ENCODE data around the gene HMGCL.
"Not testable (repeated sequence)": the region's sequence is repeated elsewhere in the genome, so short reads cannot be mapped to it uniquely, and the experiment has no call there.

The HMGCL gene

DNA sequence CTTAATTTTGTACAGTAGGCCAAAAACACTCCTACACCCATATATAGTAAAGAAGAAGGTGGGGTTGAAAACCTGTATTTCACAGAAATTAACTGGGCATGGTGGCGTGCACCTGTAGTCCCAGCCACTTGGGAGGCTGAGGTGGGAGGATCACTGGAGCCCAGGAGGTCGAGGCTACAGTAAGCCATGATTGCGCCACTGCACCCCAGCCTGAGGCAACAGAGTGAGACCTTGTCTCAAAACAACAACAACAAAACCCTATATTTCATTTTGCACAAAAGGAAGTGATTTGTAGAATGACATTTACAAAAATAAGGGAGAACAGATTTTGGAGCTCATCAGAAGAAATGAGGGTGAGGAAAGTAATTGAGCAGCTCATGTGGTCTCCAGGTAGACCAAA, 36.5 kb downstream of the HMGCL start:
- Mint-ChIP-seq H3K27ac (peak overlapping the region in 1 of 3 experiments; percentile 3), H3K27me3 (ENCODE audit: low read depth) (no peaks in the 10 kb centered on the region), H3K4me3 (peak overlapping the region; percentile 45 to 68 (median 45)), H3K9me3 (no peaks in the 10 kb centered on the region), H3K4me1 (peaks cover 17% of the 10 kb centered on the region), H3K36me3 (ENCODE audit: low read depth) (peaks cover 38% of the 10 kb centered on the region)
- TF ChIP-seq, protein P1, sequence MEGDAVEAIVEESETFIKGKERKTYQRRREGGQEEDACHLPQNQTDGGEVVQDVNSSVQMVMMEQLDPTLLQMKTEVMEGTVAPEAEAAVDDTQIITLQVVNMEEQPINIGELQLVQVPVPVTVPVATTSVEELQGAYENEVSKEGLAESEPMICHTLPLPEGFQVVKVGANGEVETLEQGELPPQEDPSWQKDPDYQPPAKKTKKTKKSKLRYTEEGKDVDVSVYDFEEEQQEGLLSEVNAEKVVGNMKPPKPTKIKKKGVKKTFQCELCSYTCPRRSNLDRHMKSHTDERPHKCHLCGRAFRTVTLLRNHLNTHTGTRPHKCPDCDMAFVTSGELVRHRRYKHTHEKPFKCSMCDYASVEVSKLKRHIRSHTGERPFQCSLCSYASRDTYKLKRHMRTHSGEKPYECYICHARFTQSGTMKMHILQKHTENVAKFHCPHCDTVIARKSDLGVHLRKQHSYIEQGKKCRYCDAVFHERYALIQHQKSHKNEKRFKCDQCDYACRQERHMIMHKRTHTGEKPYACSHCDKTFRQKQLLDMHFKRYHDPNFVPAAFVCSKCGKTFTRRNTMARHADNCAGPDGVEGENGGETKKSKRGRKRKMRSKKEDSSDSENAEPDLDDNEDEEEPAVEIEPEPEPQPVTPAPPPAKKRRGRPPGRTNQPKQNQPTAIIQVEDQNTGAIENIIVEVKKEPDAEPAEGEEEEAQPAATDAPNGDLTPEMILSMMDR (IDR thresholded peaks at IDR 0.05; ENCODE audit: unreplicated experiment in 3 of 3): no peak

DNA sequence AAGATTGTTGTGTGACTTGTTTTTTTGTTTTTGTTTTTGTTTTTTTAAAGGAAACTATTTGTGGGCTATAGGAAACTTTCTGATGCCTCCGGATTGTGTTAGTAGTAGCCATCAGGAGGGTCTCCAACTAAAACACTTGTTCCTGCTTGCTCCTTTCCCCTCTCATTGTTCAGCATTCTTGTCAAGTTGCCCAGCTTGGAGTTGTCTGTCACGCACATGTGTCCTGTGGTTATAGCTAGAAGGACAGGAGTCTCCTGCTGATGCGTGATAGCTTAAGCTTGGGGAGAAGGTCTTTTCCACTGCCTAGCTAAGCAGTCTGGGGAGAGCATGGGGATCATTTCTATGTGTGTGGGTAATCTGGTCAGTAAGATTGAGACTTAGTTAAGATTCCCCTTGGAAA, 37.5 kb downstream of the HMGCL start:
- peak overlapping the region in 1 of 3 experiments; percentile 48 for H3K4me3 Mint-ChIP-seq
- TF ChIP-seq, protein P1 (IDR thresholded peaks at IDR 0.05; ENCODE audit: unreplicated experiment in 3 of 3): no peak
- H3K4me1 Mint-ChIP-seq: peaks cover 17% of the 10 kb centered on the region
- no peaks in the 10 kb centered on the region for H3K9me3 Mint-ChIP-seq
- H3K36me3 Mint-ChIP-seq (ENCODE audit: low read depth): peaks cover 38% of the 10 kb centered on the region
- no peaks in the 10 kb centered on the region for H3K27me3 Mint-ChIP-seq (ENCODE audit: low read depth)
- H3K27ac Mint-ChIP-seq: no peak overlapping the region

DNA sequence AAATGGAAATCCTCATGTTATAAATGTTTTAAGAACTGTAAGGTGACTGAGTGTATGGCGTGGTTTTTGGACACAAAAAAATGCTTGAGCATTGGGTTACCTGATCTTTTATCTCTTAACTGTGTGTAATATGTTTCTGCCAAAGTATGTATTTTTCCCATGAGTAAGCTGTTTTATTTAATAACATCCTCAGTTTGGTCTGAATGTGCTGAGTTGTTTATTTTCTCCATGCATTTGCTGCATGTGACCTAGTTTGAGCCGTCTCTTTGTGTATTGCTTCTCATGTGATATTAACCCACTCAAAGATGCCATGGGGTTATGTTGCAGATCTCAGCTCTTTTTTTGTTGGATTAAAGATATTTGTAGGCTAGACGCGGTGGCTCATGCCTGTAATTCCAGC, 40.4 kb downstream of the HMGCL start:
- Mint-ChIP-seq H3K36me3 (ENCODE audit: low read depth) (peaks cover 50% of the 10 kb centered on the region), H3K4me1 (peaks cover 5% of the 10 kb centered on the region), H3K9me3 (no peaks in the 10 kb centered on the region), H3K4me3 (no peak overlapping the region), H3K27me3 (ENCODE audit: low read depth) (no peaks in the 10 kb centered on the region), H3K27ac (peak overlapping the region in 1 of 3 experiments; percentile 47)
- TF ChIP-seq, protein P1 (IDR thresholded peaks at IDR 0.05; ENCODE audit: unreplicated experiment in 3 of 3): no peak

DNA sequence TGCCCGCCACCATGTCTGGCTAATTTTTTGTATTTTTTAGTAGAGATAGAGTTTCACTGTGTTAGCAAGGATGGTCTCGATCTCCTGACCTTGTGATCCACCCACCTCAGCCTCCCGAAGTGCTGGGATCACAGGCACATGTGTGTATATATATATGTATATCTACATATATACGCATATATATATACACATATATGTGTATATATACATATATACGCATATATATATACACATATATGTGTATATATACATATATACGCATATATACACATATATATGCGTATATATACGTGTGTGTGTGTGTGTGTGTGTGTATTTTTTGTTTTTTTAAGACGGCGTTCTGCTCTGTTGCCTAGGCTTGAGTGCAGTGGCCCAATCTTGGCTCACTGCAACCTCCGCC, 42.1 kb downstream of the HMGCL start:
- not testable (repeated sequence) for H3K27ac Mint-ChIP-seq; H3K27me3 Mint-ChIP-seq (ENCODE audit: low read depth); H3K9me3 Mint-ChIP-seq
- peaks cover 13% of the 10 kb centered on the region for H3K4me1 Mint-ChIP-seq
- peak overlapping the region in 1 of 3 experiments; percentile 41 for H3K4me3 Mint-ChIP-seq
- peaks cover 49% of the 10 kb centered on the region for H3K36me3 Mint-ChIP-seq (ENCODE audit: low read depth)

DNA sequence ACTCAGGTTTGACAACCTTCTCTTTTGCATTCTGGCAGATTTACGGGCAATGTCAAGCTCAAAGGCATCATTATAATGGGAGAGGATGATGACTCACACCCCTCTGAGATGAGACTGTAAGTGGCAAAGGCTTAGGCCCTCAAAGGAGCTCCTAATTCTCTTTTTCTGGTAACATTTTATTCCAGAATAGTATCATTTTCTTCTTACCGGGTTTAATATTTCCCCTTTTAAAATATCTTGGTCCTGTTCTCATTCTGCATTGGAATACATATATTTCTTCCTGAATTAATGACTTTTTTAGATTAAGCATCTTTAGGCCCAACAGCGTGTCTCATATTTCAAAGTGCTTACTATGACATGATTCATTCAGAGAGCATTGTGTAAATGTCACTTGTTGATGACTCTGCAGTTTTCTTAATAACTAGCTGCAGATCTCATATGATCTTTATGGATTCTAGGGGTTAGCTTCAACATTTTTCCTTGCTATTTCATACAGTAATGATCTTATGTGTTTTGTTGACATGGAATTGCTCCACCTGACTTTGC, 45.3 kb downstream of the HMGCL start:
- Mint-ChIP-seq H3K4me1 (peaks cover 18% of the 10 kb centered on the region), H3K36me3 (ENCODE audit: low read depth) (peaks cover 18% of the 10 kb centered on the region), H3K27me3 (ENCODE audit: low read depth) (no peaks in the 10 kb centered on the region), H3K4me3 (peak overlapping the region; percentile 83 to 87 (median 86)), H3K9me3 (no peaks in the 10 kb centered on the region), H3K27ac (peak overlapping the region in 1 of 3 experiments; percentile 6)
- TF ChIP-seq, protein P1 (IDR thresholded peaks at IDR 0.05; ENCODE audit: unreplicated experiment in 3 of 3): no peak

DNA sequence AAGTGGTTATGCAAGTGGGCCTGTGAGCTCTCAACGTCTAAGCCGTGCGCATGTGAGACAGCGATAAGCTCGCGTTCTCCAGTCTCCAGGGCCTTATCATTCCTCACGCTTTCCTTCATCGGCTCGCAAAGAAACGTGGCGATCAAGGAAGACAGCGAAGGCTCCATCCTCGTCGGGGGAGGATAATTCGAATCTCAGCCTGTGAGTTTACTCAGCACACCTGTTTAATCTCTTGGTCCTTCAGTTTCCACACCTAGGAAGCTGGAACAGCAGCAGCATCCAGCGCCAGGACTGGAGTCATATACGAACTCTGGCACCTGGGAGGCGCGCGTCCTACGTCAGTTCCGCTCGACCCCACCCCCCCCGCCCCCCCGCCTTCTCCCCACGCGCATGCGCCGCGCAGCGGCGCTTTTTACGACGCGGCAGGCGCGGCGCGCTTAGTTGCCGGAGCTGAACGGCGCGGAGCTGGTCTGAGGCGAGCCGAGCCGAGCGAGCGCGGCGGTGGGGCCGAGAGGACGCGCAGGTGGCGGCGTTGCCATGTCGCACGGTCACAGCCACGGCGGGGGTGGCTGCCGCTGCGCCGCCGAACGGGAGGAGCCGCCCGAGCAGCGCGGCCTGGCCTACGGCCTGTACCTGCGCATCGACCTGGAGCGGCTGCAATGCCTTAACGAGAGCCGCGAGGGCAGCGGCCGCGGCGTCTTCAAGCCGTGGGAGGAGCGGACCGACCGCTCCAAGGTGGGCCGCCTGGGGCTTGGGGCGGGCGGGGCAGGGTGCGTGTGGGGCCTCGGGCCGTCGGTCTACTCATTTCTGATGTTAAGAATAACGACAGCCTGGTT, 47.0 kb downstream of the HMGCL start, which contains the start of gene PITHD1:
Gene PITHD1, plus strand, starts transcription at position 440 of the 836 bp plus-strand sequence. Its CDS starts 98 bp downstream, at position 538.
- no peaks in the 10 kb centered on the region for H3K27me3 Mint-ChIP-seq (ENCODE audit: low read depth)
- H3K9me3 Mint-ChIP-seq: no peaks in the 10 kb centered on the region
- peak within 1 kb of the TSS; percentile 93 to 96 (median 93) for H3K27ac Mint-ChIP-seq
- peak within 1 kb of the TSS; percentile 83 to 99 (median 87) for H3K4me3 Mint-ChIP-seq
- H3K36me3 Mint-ChIP-seq (ENCODE audit: low read depth): peaks cover 12% of the 10 kb centered on the region
- TF ChIP-seq, protein P1 (IDR thresholded peaks at IDR 0.05; ENCODE audit: unreplicated experiment in 3 of 3): no peak
- peaks cover 18% of the 10 kb centered on the region for H3K4me1 Mint-ChIP-seq
